ENCODE data around the gene GM2A. TPM values are rescaled to one million over a fixed set of nuclear protein-coding genes. Genes with fewer than 3 reads are reported as not detected.

The GM2A gene
- total RNA-seq: 8.8 and 11.4 TPM in 2 replicates

GRCh38 chr5:151252762-151253604 lies at the start of gene GM2A:
TSS of gene GM2A (plus strand) at chr5:151253185. CDS start at chr5:151253217, 32 bp downstream.

GRCh38 chr5:151223447-151224264 lies 29.3 kb upstream of the GM2A start, which contains the start of gene CCDC69:
TSS of gene CCDC69 (minus strand) at chr5:151224092. CDS start at chr5:151223970, 122 bp downstream.

GRCh38 chr5:151303666-151304065 lies 50.7 kb downstream of the GM2A start, which contains the start of gene SLC36A3:
TSS of gene SLC36A3 (minus strand) at chr5:151303766. CDS start at chr5:151303354, 412 bp downstream.

Other genes with a start within 250 kb of the GM2A start
- 2.3 and 2.6 TPM in 2 replicates for gene GPX3, start 232.6 kb upstream of the GM2A start, total RNA-seq
- 59.8 and 67.8 TPM in 2 replicates for gene TNIP1, start 172.2 kb upstream of the GM2A start, total RNA-seq
- gene ANXA6, start 95.4 kb upstream of the GM2A start, total RNA-seq: 292 and 376 TPM in 2 replicates
- gene CCDC69, start 29.1 kb upstream of the GM2A start, total RNA-seq: 2.6 and 4.6 TPM in 2 replicates
- not detected in 2 replicates for gene SLC36A3, start 50.6 kb downstream of the GM2A start, total RNA-seq
- gene SLC36A2, start 94.4 kb downstream of the GM2A start, total RNA-seq: not detected in 2 replicates
- 2.6 and 5.9 TPM in 2 replicates for gene SLC36A1, start 194.4 kb downstream of the GM2A start, total RNA-seq

Data from epithelial cell of umbilical artery (primary cell).